Measurements from ENCODE around the gene MT1G. TPM values are rescaled to one million over a fixed set of nuclear protein-coding genes. Genes with fewer than 3 reads are reported as not detected.

Gene MT1G
- total RNA-seq, 1 experiment from 2014 or later, result not detected

DNA sequence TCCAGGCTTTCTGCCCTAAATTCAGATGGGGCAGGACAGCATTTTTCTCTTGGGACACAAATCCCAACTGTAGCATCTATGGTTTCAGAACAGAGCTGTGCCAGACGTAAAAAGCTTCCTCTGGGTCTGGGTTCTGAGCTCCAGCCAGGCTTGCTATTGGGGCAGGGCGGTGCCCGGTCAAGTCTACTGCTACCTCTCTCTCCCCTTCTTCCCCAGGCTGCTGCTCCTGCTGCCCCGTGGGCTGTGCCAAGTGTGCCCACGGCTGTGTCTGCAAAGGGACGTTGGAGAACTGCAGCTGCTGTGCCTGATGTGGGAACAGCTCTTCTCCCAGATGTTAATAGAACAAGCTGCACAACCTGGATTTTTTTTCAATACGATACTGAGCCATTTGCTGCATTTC lies 34.3 kb downstream of the MT1G start:
- H3K9ac ChIP-seq (ENCODE audit: low read length), result no peak overlapping the region
- H3K9me3 ChIP-seq (ENCODE audit: low read length), result no peaks in the 10 kb centered on the region
- no peaks in the 10 kb centered on the region for H3K9me2 ChIP-seq (replicated peaks; ENCODE audit: low read length)
- no peak overlapping the region for H3K4me3 ChIP-seq (ENCODE audit: low read length)
- H2AFZ ChIP-seq (ENCODE audit: low read length), result no peak overlapping the region
- no peaks in the 10 kb centered on the region for H3F3A ChIP-seq (ENCODE audit: low read length, unreplicated experiment)
- no peaks in the 10 kb centered on the region for H4K20me1 ChIP-seq (ENCODE audit: low read length)
- POLR2A ChIA-PET (ENCODE audit: unreplicated experiment), result no interaction called here
- H3K4me1 ChIP-seq (ENCODE audit: insufficient read depth, low read length), result no peaks in the 10 kb centered on the region; the same call in 1 of the 2 replicates
- intact Hi-C loops (cut with micrococcal nuclease), result no loop called here
- CTCF ChIA-PET, result no interaction called here
- no peak overlapping the region for H3K4me2 ChIP-seq (ENCODE audit: low read length)
- no peak overlapping the region for H3K27ac ChIP-seq (ENCODE audit: low read length)
- ATAC-seq (no peak), DNase-seq (no peak)
- no TSS peak for BruUV-seq (replicated peaks)
- no peaks in the 10 kb centered on the region for H3K79me2 ChIP-seq (ENCODE audit: low read length)
- no peak for TF ChIP-seq EZH2phosphoT487 (IDR thresholded peaks at IDR 0.05; ENCODE audit: borderline replicate concordance, low read length)
- TF ChIP-seq EZH2 (IDR thresholded peaks at IDR 0.05; ENCODE audit: low read length, unreplicated experiment), result no peak
- no peak for TF ChIP-seq CTCF (conservative IDR thresholded peaks at IDR 0.05; ENCODE audit: low read depth, low read length)
- H3K27me3 ChIP-seq (ENCODE audit: low read length), result no peaks in the 10 kb centered on the region
- H3K36me3 ChIP-seq (ENCODE audit: low read depth, low read length), result no peaks in the 10 kb centered on the region

DNA sequence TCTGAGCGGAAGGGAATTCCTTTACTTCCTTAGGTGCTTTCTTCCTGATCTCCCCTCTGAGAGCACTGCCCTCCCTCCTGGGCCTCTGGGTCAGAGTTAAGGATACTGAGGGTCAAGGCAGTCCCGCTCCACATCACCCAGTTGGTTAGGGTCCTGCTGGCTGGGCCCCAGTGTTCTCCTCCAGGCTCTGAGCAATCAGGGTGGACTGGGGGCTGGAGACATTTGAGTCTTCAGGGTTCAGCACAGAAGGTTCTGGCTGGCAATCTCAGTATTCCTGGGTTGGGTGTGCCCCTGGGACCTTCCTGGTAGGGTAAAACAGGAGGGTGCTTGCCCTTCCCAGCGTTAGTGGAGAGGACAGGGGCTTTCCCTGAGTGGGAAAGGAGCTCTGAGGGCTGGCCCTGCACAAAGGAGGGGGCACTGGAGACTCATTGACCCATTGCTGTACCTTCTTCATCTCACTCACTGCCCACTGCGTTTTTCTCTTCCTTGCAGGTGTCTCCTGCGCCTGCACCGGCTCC lies 35.0 kb downstream of the MT1G start:
- Histone ChIP-seq H3K27me3 (ENCODE audit: low read length) (no peaks in the 10 kb centered on the region), H3K9ac (ENCODE audit: low read length) (no peak overlapping the region; the same call in 1 of the 2 replicates), H3K4me1 (ENCODE audit: insufficient read depth, low read length) (no peaks in the 10 kb centered on the region; the same call in 1 of the 2 replicates), H3K79me2 (ENCODE audit: low read length) (no peaks in the 10 kb centered on the region), H3K9me3 (ENCODE audit: low read length) (no peaks in the 10 kb centered on the region), H2AFZ (ENCODE audit: low read length) (no peak overlapping the region), H3K9me2 (replicated peaks; ENCODE audit: low read length) (no peaks in the 10 kb centered on the region), H3K27ac (ENCODE audit: low read length) (no peak overlapping the region), H3K36me3 (ENCODE audit: low read depth, low read length) (no peaks in the 10 kb centered on the region), H3F3A (ENCODE audit: low read length, unreplicated experiment) (no peaks in the 10 kb centered on the region), H4K20me1 (ENCODE audit: low read length) (no peaks in the 10 kb centered on the region), H3K4me3 (ENCODE audit: low read length) (peak overlapping the region; percentile 67), H3K4me2 (ENCODE audit: low read length) (peak overlapping the region; percentile 80)
- ChIA-PET POLR2A (ENCODE audit: unreplicated experiment) (no interaction called here), CTCF (no interaction called here)
- DNase-seq (no peak), ATAC-seq (no peak)
- TF ChIP-seq CTCF (conservative IDR thresholded peaks at IDR 0.05; ENCODE audit: low read depth, low read length) (no peak), EZH2 (IDR thresholded peaks at IDR 0.05; ENCODE audit: low read length, unreplicated experiment) (no peak), EZH2phosphoT487 (IDR thresholded peaks at IDR 0.05; ENCODE audit: borderline replicate concordance, low read length) (no peak)
- intact Hi-C loops (cut with micrococcal nuclease), result no loop called here
- TSS peak; percentile 48 for BruUV-seq (replicated peaks)

- ChIA-PET CTCF (no interaction called here), POLR2A (ENCODE audit: unreplicated experiment) (no interaction called here)
- H3K9me2 ChIP-seq (replicated peaks; ENCODE audit: low read length), result no peaks in the 10 kb centered on the region
- no peaks in the 10 kb centered on the region; the same call in 1 of the 2 replicates for H3K4me1 ChIP-seq (ENCODE audit: insufficient read depth, low read length)
- H3K9ac ChIP-seq (ENCODE audit: low read length), result peak within 1 kb of the TSS; percentile 27; the same call in 1 of the 2 replicates
- no peaks in the 10 kb centered on the region for H3F3A ChIP-seq (ENCODE audit: low read length, unreplicated experiment)
- H3K9me3 ChIP-seq (ENCODE audit: low read length), result no peaks in the 10 kb centered on the region
- TF ChIP-seq EZH2phosphoT487 (IDR thresholded peaks at IDR 0.05; ENCODE audit: borderline replicate concordance, low read length) (no peak), EZH2 (IDR thresholded peaks at IDR 0.05; ENCODE audit: low read length, unreplicated experiment) (no peak), CTCF (conservative IDR thresholded peaks at IDR 0.05; ENCODE audit: low read depth, low read length) (no peak)
- H3K36me3 ChIP-seq (ENCODE audit: low read depth, low read length), result no peaks in the 10 kb centered on the region
- ATAC-seq (peak; percentile 79), DNase-seq (peak; percentile 22)
- H3K4me2 ChIP-seq (ENCODE audit: low read length), result peak within 1 kb of the TSS; percentile 80
- intact Hi-C loops (cut with micrococcal nuclease), result no loop called here
- no peaks in the 10 kb centered on the region for H3K79me2 ChIP-seq (ENCODE audit: low read length)
- no peaks in the 10 kb centered on the region for H4K20me1 ChIP-seq (ENCODE audit: low read length)
- peak within 1 kb of the TSS; percentile 67 for H3K4me3 ChIP-seq (ENCODE audit: low read length)
- peak within 1 kb of the TSS; percentile 91 for H2AFZ ChIP-seq (ENCODE audit: low read length)
- BruUV-seq (replicated peaks), result no TSS peak
- H3K27ac ChIP-seq (ENCODE audit: low read length), result no peak within 1 kb of the TSS
- H3K27me3 ChIP-seq (ENCODE audit: low read length), result no peaks in the 10 kb centered on the region
Measured at GRCh38 chr16:56632156-56632847, 35.6 kb downstream of the MT1G start, which contains the start of gene MT1M. MT1M (plus strand) TSS chr16:56632659; CDS start chr16:56632732, 73 bp downstream.
